Activated CD4-positive, alpha-beta memory T cell treated with anti-CD3 and anti-CD28 coated beads for 36 hours (primary cell): Measurements from ENCODE around the gene DHDH. TPM values are rescaled to one million over a fixed set of nuclear protein-coding genes. Genes with fewer than 3 reads are reported as not detected.
"Not testable (repeated sequence)": the region's sequence is repeated elsewhere in the genome, so short reads cannot be mapped to it uniquely, and the experiment has no call there.

Experiments used
- CTCF ChIA-PET: fragments of 350-600 bp; sonication (Branson Sonifier 250); formaldehyde crosslinking; loops from one replicate; lab custom pipeline; 2021; ENCODE audit warnings: antibody characterized with exemption, inconsistent platforms; lab: Charles Lee
- POLR2A ChIA-PET: fragments of 350-600 bp; sonication (Branson Sonifier 250); formaldehyde crosslinking; loops from one replicate; lab custom pipeline; 2021; ENCODE audit warnings: antibody characterized with exemption; lab: Charles Lee
- DNase-seq: peaks from one replicate; pipeline ENCODE4 v3.0.0-alpha.2; 2020
- H3K27ac Mint-ChIP-seq: one replicate; pipeline ENCODE4 v1.8.0; 2021; ENCODE audit warnings: mixed read lengths
- H3K27me3 Mint-ChIP-seq: one replicate; pipeline ENCODE4 v1.8.0; 2021; ENCODE audit warnings: mixed read lengths
- H3K36me3 Mint-ChIP-seq: one replicate; pipeline ENCODE4 v1.8.0; 2021; ENCODE audit warnings: mixed read lengths
- H3K4me1 Mint-ChIP-seq: one replicate; pipeline ENCODE4 v1.8.0; 2021; ENCODE audit warnings: low read depth, mixed read lengths
- H3K4me3 Mint-ChIP-seq: one replicate; pipeline ENCODE4 v1.8.0; 2021; ENCODE audit warnings: mild to moderate bottlenecking, mixed read lengths
- H3K9me3 Mint-ChIP-seq: one replicate; pipeline ENCODE4 v1.8.0; 2021; ENCODE audit warnings: mixed read lengths
- intact Hi-C: fragments of 100-400 bp; cut with micrococcal nuclease; formaldehyde crosslinking; loops from one replicate; pipeline ENCODE4 v1.15.1; 2023
- total RNA-seq, 2 experiments: library from RNA; stranded (reverse); gene quantifications; one replicate each; pipeline ENCODE4 v1.2.3, GENCODE V29; 2021

Gene DHDH
- total RNA-seq, 2 experiments from 2014 or later, result 2.0 to 2.8 TPM

GRCh38 chr19:48900477-48901406 is 32.8 kb upstream of the DHDH start:
- DNase-seq, result peak; percentile 37
- Mint-ChIP-seq H3K27me3 (peaks cover under 1% of the 10 kb centered on the region), H3K4me1 (peaks cover 28% of the 10 kb centered on the region), H3K27ac (peak overlapping the region; percentile 97), H3K36me3 (peaks cover 28% of the 10 kb centered on the region), H3K9me3 (no peaks in the 10 kb centered on the region), H3K4me3 (peak overlapping the region; percentile 96)
- POLR2A ChIA-PET, result interaction anchor here (0.8 to 4.7 kb wide), 9 partner anchors 22 to 93 kb away, joined by 3 to 29 read pairs (median 5); partner anchors contain the start of genes FTL, GYS1, PPP1R15A and RUVBL2
- intact Hi-C loops, result loop anchor here (1.0 to 2.0 kb wide), 3 partner anchors 25 to 64 kb away; partner anchors contain the start of genes DHDH and FTL
- CTCF ChIA-PET, result interaction anchor here (0.7 to 3.1 kb wide), 11 partner anchors 25 to 866 kb away, joined by 3 to 14 read pairs (median 4); partner anchors contain the start of genes BAX, GYS1 and RUVBL2

GRCh38 chr19:48902291-48902690 is 31.2 kb upstream of the DHDH start:
- intact Hi-C loops, H3K9me3 Mint-ChIP-seq, H3K27me3 Mint-ChIP-seq, DNase-seq, H3K27ac Mint-ChIP-seq, H3K4me3 Mint-ChIP-seq: not testable (repeated sequence)
- peaks cover 24% of the 10 kb centered on the region for H3K4me1 Mint-ChIP-seq
- H3K36me3 Mint-ChIP-seq, result peaks cover 34% of the 10 kb centered on the region
- ChIA-PET POLR2A (interaction anchor here (4.7 kb wide), 1 partner anchor 28 kb away, joined by 29 read pairs; no protein-coding TSS in a partner anchor), CTCF (interaction anchor here (3.1 kb wide), 1 partner anchor 91 kb away, joined by 14 read pairs; the partner anchor contains the start of genes GYS1 and RUVBL2)

DNA sequence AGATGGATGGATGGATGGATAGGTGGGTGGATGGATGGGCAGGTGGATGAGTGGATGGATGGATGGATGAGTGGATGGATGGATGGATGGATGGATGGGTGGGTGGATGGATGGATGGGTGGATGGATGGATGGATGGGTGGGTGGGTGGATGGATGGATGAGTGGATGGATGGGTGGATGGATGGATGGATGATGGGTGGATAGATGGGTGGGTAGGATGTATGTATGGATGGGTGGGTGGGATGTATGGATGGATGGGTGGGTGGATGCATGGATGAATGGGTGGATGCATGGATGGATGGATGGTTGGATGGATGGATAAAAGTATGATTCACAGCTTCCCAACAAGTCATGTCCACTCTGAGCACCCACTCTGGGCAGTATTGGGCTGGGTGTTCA is 29.7 kb upstream of the DHDH start:
- H3K36me3 Mint-ChIP-seq, result peaks cover 38% of the 10 kb centered on the region
- H3K27ac Mint-ChIP-seq, DNase-seq: not testable (repeated sequence)

GRCh38 chr19:48905664-48906063 is 27.8 kb upstream of the DHDH start:
- no peak for DNase-seq
- Mint-ChIP-seq H3K9me3 (no peaks in the 10 kb centered on the region), H3K27me3 (no peaks in the 10 kb centered on the region), H3K36me3 (peaks cover 43% of the 10 kb centered on the region), H3K4me3 (no peak overlapping the region), H3K27ac (no peak overlapping the region), H3K4me1 (peaks cover 17% of the 10 kb centered on the region)
- ChIA-PET CTCF (no interaction called here), POLR2A (no interaction called here)
- intact Hi-C loops, result no loop called here

More for the DNA sequence above, 29.7 kb upstream of the DHDH start:
- peaks cover 24% of the 10 kb centered on the region for H3K4me1 Mint-ChIP-seq
- POLR2A ChIA-PET, H3K27me3 Mint-ChIP-seq, CTCF ChIA-PET, intact Hi-C loops, H3K4me3 Mint-ChIP-seq, H3K9me3 Mint-ChIP-seq: not testable (repeated sequence)

- Mint-ChIP-seq H3K4me1 (peaks cover 12% of the 10 kb centered on the region), H3K4me3 (no peak overlapping the region), H3K9me3 (no peaks in the 10 kb centered on the region), H3K27me3 (no peaks in the 10 kb centered on the region), H3K36me3 (peaks cover 44% of the 10 kb centered on the region), H3K27ac (no peak overlapping the region)
- CTCF ChIA-PET, result interaction anchor here (0.6 kb wide), 1 partner anchor 211 kb away, joined by 3 read pairs; no protein-coding TSS in a partner anchor
- POLR2A ChIA-PET, result no interaction called here
- intact Hi-C loops, result no loop called here
- no peak for DNase-seq
These were observed 27.2 kb upstream of the DHDH start for GRCh38 chr19:48906324-48906723.

DNA sequence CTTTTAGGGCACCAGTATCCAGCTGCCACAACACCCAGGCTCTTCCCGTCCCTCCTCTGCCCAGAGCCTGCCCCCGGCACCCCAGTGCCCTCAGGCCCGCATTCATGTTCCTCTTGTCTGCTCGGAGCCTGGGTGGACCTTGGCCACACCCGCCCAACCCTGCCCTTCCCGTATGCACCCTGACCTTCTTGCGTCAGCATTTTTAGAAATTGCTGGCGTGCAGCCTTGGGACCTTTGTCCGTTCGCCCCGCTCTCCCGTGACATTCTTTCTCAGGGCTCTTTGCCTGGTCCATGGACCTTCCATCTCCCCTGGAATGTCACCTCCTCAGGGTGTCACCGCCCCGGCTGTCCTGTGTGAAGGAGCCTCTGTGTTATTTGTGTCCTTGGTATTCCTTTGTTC is 25.8 kb upstream of the DHDH start:
- Mint-ChIP-seq H3K4me3 (no peak overlapping the region), H3K27ac (no peak overlapping the region), H3K4me1 (peaks cover under 1% of the 10 kb centered on the region), H3K9me3 (no peaks in the 10 kb centered on the region), H3K27me3 (no peaks in the 10 kb centered on the region), H3K36me3 (peaks cover 46% of the 10 kb centered on the region)
- ChIA-PET CTCF (no interaction called here), POLR2A (no interaction called here)
- intact Hi-C loops, result no loop called here
- DNase-seq, result no peak

DNA sequence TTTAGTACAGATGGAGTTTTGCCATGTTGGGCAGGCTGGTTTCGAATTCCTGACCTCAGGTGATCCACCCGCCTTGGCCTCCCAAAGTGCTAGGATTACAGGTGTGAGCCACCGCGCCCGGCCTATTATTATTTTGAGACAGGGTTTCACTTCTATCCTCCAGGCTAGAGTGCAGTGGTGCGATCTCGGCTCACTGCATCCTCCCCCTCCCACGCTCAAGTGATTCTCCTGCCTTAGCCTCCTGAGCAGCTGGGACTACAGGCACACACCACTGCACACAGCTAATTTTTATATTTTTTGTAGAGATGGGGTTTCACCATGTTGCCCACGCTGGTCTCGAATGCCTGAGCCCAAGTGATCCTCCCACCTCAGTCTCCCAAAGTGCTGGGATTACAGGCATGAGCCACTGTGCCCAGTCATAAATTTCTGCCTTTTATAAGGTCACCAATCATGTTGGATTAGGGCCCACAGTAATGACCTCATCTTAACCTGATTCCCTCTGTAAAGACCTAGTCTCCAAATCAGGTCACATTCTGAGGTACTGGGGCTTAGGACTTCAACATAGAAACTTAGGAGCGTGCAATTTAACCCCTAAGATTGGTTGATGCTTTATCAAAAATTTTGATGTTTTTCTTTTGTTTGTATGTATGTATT is 23.9 kb upstream of the DHDH start:
- H3K4me1 Mint-ChIP-seq, DNase-seq, H3K9me3 Mint-ChIP-seq, H3K27ac Mint-ChIP-seq, POLR2A ChIA-PET, CTCF ChIA-PET, intact Hi-C loops, H3K4me3 Mint-ChIP-seq, H3K27me3 Mint-ChIP-seq: not testable (repeated sequence)
- peaks cover 54% of the 10 kb centered on the region for H3K36me3 Mint-ChIP-seq

DNA sequence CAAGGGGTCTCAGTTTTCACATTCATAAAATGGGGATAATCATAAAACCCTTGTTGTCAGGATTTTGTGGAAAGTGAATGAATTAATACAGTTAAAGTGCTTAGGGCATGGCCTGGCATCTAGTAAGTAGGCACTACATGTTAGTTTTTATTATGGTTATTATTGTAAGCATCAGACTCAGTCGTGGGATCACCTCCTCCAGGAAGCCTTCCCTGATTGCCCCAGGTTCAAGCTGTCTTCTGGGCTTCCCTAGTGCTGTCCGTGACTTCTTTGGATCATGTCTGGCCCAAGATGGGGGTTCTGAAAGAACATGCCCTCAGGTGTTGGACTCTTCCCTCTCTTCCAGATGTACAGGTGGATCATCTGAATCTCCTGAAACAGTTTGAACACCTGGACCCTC is 22.7 kb upstream of the DHDH start:
- peaks cover 47% of the 10 kb centered on the region for H3K36me3 Mint-ChIP-seq

DNA sequence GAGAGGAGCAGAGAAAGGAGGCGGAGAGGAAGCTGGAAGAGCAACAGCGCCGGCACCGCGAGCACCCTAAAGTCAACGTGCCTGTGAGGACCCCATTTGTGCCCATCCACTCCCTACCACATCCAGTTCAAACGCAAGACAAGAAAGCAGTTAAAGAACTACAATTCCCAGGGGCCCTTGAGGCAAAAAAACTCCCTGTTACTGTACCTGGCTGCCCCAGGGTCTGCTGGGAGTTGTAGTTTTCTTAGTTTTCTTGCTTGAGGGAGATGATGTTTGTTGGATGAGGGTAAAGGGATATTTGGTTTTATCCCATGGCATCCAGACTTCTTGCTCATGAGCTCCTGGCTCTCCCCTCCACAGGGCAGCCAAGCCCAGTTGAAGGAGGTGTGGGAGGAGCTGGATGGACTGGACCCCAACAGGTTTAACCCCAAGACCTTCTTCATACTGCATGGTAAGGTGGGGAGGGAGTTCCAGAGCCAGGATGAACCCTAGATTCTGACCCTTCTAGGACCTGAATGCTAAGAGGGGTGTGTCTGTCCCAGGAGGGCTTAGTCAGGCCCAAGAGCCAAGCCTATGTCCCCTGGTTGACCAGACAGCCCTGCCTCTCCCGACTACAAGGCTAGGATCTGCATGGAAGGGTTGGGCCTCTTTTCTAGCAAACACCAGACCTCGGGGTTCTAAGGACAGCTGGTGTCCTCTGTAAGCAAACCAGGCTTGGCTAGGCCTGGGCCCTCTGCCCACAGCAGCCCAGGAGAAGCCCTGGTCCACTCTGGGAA is 20.2 kb upstream of the DHDH start:
- H3K4me3 Mint-ChIP-seq, result no peak overlapping the region
- CTCF ChIA-PET, result interaction anchor here (0.6 to 0.7 kb wide), 2 partner anchors 10 to 77 kb away, joined by 3 read pairs; partner anchors contain the start of gene HSD17B14
- no peaks in the 10 kb centered on the region for H3K4me1 Mint-ChIP-seq
- POLR2A ChIA-PET, result no interaction called here
- intact Hi-C loops, result no loop called here
- no peak for DNase-seq
- H3K36me3 Mint-ChIP-seq, result peaks cover 44% of the 10 kb centered on the region
- H3K9me3 Mint-ChIP-seq, result no peaks in the 10 kb centered on the region
- no peak overlapping the region for H3K27ac Mint-ChIP-seq
- H3K27me3 Mint-ChIP-seq, result no peaks in the 10 kb centered on the region

More for the DNA sequence above, 22.7 kb upstream of the DHDH start:
- ChIA-PET POLR2A (interaction anchor here (0.5 kb wide), 1 partner anchor 35 kb away, joined by 3 read pairs; no protein-coding TSS in a partner anchor), CTCF (interaction anchor here (0.9 to 1.0 kb wide), 2 partner anchors 59 to 123 kb away, joined by 3 to 4 read pairs; no protein-coding TSS in a partner anchor)
- intact Hi-C loops, result no loop called here
- H3K9me3 Mint-ChIP-seq, result no peaks in the 10 kb centered on the region
- H3K27ac Mint-ChIP-seq, result no peak overlapping the region
- no peaks in the 10 kb centered on the region for H3K27me3 Mint-ChIP-seq
- H3K4me3 Mint-ChIP-seq, result no peak overlapping the region
- no peaks in the 10 kb centered on the region for H3K4me1 Mint-ChIP-seq
- DNase-seq, result no peak

- CTCF ChIA-PET, result interaction anchor here (0.6 to 1.1 kb wide), 3 partner anchors 9 to 285 kb away, joined by 3 to 4 read pairs (median 3); partner anchors contain the start of genes GYS1 and RUVBL2
- H3K9me3 Mint-ChIP-seq, result no peaks in the 10 kb centered on the region
- H3K27ac Mint-ChIP-seq, result no peak overlapping the region
- POLR2A ChIA-PET, result no interaction called here
- no peaks in the 10 kb centered on the region for H3K4me1 Mint-ChIP-seq
- no peak overlapping the region for H3K4me3 Mint-ChIP-seq
- DNase-seq, result no peak
- no peaks in the 10 kb centered on the region for H3K27me3 Mint-ChIP-seq
- intact Hi-C loops, result no loop called here
- peaks cover 52% of the 10 kb centered on the region for H3K36me3 Mint-ChIP-seq
These were observed 19.3 kb upstream of the DHDH start for GRCh38 chr19:48914181-48914580.

DNA sequence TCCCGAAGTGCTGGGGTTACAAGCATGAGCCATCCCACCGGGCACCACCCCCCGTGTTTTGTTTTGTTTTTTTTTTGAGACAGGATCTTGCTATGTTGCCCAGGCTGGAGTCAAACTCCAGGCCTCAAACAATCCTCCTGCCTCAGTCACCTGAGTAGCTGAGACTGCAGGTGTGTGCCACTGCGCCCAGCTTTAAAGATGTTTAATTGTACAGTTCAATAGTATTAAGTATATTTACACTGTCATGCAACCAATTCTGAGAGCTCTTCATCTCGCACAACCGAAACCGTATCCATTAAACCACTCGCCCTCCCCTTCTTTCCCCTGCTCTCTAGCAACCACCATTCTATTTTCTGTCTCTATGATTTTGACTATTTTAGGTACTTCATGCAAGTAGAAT is 17.7 kb upstream of the DHDH start:
- DNase-seq, result no peak
- CTCF ChIA-PET, result no interaction called here
- POLR2A ChIA-PET, result no interaction called here
- intact Hi-C loops, result no loop called here
- Mint-ChIP-seq H3K4me1 (no peaks in the 10 kb centered on the region), H3K36me3 (peaks cover 42% of the 10 kb centered on the region), H3K27me3 (no peaks in the 10 kb centered on the region), H3K9me3 (no peaks in the 10 kb centered on the region), H3K27ac (no peak overlapping the region), H3K4me3 (no peak overlapping the region)
